Thyroid gland (tissue), 4 donors: ENCODE measurements around the gene KCTD10. TPM values are rescaled to one million over a fixed set of nuclear protein-coding genes. Genes with fewer than 3 reads are reported as not detected.

Source experiments
- DNase-seq, 2 donors: peaks; one replicate each; pipeline ENCODE4 v3.0.0-alpha.2; 2019
- H3K27ac ChIP-seq, 3 donors: fragments of 200-600 bp; sonication (generic); 1 replicate in 2 of 3; 2 replicates in 1 of 3; pipeline ENCODE4 v1.5.1; 2016 to 2019; ENCODE audit warnings: mild to moderate bottlenecking in 1 of 3, moderate library complexity in 1 of 3
- H3K27me3 ChIP-seq: fragments of 200-600 bp; sonication (generic); one replicate; pipeline ENCODE4 v1.5.1; 2019
- H3K36me3 ChIP-seq, 2 donors: fragments of 200-600 bp; sonication (generic); one replicate each; pipeline ENCODE4 v1.5.1; 2016 to 2019
- H3K4me1 ChIP-seq, 2 donors: fragments of 200-600 bp; sonication (generic); one replicate each; pipeline ENCODE4 v1.5.1; 2017 to 2019
- H3K4me3 ChIP-seq, 3 donors: fragments of 200-600 bp; sonication (generic); replicated peaks in 1 of 3; 1 replicate in 2 of 3; 2 replicates in 1 of 3; pipeline ENCODE4 v1.5.1; 2016; ENCODE audit warnings: mild to moderate bottlenecking in 1 of 3
- H3K9me3 ChIP-seq: fragments of 200-600 bp; sonication (generic); one replicate; pipeline ENCODE4 v1.5.1; 2017
- POLR2A ChIP-seq, 2 donors: fragments of 450-650 bp; IDR thresholded peaks; one replicate each; pipeline ENCODE4 v1.6.1; 2017; ENCODE audit warnings: antibody characterized with exemption in 2 of 2, mild to moderate bottlenecking in 2 of 2, moderate library complexity in 1 of 2
- WGBS, 2 donors: methylation state at CpG; one replicate each; pipeline ENCODE4 v1.1.5; 2017; 5-methylcytosine and 5-hydroxymethylcytosine counted together
- intact Hi-C: fragments of 100-400 bp; cut with DNase I; formaldehyde crosslinking; loops from one replicate; pipeline ENCODE4 v1.15.1; 2023
- total RNA-seq, 4 donors: library from RNA; depleted of rRNA; stranded (reverse); fragments of >200 nt; gene quantifications; one replicate each; pipeline ENCODE4 v1.2.3, GENCODE V29; 2016
- TF ChIP-seq, protein P1 (sequence below), 6 experiments: fragments of 200-600 bp in 3 of 6; fragments of 450-650 bp in 3 of 6; sonication (generic) in 3 of 6; IDR thresholded peaks; one replicate each; pipeline ENCODE4 v1.5.1; 2016 to 2019; ENCODE audit warnings: antibody characterized with exemption in 6 of 6, mild to moderate bottlenecking in 2 of 6, inconsistent platforms in 1 of 6, moderate library complexity in 1 of 6

The KCTD10 gene
- total RNA-seq, 4 donors from 2014 or later: 70.3 to 149 (median 85.4) TPM

DNA sequence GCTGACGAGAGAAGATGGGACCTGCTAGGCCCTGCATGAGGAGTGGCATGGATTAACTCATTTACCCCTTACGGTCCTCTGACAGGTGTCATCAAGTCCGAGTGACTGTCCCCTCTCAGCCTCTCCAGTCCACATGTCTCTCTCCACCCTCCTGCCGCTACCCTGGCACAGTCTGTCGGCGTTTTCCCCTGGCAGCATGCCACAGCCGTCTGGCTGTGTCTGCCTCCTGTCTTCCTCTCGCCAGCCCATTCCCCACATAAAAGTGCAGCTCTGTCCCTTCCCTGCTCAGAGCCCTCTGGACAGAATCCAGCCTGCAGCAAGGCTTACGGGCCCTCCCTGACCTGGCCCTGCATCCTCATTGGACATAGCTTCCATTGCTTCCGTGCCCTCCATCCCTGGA, 46.0 kb upstream of the KCTD10 start:
- no peak for DNase-seq
- no peaks in the 10 kb centered on the region for H3K27me3 ChIP-seq
- 81 to 88% methylated on average over 10 of the region's 10 CpGs for WGBS, 2 donors
- peaks cover 0 to 10% of the 10 kb centered on the region in 2 donors for H3K4me1 ChIP-seq
- no peak overlapping the region for H3K27ac ChIP-seq
- intact Hi-C loops: no loop called here
- no peak for TF ChIP-seq POLR2A (IDR thresholded peaks at IDR 0.05)
- TF ChIP-seq, protein P1, sequence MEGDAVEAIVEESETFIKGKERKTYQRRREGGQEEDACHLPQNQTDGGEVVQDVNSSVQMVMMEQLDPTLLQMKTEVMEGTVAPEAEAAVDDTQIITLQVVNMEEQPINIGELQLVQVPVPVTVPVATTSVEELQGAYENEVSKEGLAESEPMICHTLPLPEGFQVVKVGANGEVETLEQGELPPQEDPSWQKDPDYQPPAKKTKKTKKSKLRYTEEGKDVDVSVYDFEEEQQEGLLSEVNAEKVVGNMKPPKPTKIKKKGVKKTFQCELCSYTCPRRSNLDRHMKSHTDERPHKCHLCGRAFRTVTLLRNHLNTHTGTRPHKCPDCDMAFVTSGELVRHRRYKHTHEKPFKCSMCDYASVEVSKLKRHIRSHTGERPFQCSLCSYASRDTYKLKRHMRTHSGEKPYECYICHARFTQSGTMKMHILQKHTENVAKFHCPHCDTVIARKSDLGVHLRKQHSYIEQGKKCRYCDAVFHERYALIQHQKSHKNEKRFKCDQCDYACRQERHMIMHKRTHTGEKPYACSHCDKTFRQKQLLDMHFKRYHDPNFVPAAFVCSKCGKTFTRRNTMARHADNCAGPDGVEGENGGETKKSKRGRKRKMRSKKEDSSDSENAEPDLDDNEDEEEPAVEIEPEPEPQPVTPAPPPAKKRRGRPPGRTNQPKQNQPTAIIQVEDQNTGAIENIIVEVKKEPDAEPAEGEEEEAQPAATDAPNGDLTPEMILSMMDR (IDR thresholded peaks at IDR 0.05): no peak
- H3K4me3 ChIP-seq: no peak overlapping the region
- H3K9me3 ChIP-seq: no peaks in the 10 kb centered on the region
- H3K36me3 ChIP-seq: peaks cover 53 to 66% of the 10 kb centered on the region in 2 donors

DNA sequence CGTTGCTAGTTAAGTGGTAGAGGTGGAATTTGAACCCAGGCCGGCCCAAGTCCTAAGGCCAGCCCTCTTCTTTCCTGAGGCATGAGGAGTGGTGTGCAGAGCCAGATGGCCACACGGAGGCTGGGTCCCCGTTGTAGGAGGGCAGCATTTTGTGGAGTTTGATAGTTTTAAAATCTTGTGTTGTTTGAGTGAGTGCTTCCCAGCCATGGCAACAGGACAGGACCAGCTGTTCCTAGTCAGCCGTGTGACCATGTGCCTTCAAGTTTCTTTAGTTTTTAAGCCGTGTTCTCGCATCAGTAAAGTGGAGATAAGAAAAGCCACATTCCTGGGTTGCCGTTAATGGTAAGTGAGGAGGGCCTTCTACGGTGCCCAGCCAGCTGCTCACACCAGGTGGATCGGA, 44.7 kb upstream of the KCTD10 start:
- peaks cover 61 to 66% of the 10 kb centered on the region in 2 donors for H3K36me3 ChIP-seq
- no peak overlapping the region for H3K27ac ChIP-seq
- DNase-seq: no peak
- H3K9me3 ChIP-seq: no peaks in the 10 kb centered on the region
- TF ChIP-seq, protein P1 (IDR thresholded peaks at IDR 0.05): no peak
- no peak for TF ChIP-seq POLR2A (IDR thresholded peaks at IDR 0.05)
- H3K4me1 ChIP-seq: peaks cover 0 to 11% of the 10 kb centered on the region in 2 donors
- H3K27me3 ChIP-seq: no peaks in the 10 kb centered on the region
- no peak overlapping the region for H3K4me3 ChIP-seq
- intact Hi-C loops: no loop called here
- WGBS, 2 donors: 87% methylated on average over 9 to 10 of the region's 10 CpGs

- H3K27me3 ChIP-seq: no peaks in the 10 kb centered on the region
- 71 to 79% methylated on average over 6 of the region's 6 CpGs for WGBS, 2 donors
- intact Hi-C loops: loop anchor here (2.0 kb wide), 1 partner anchor 255 kb away; no protein-coding TSS in a partner anchor
- no peaks in the 10 kb centered on the region for H3K9me3 ChIP-seq
- peaks cover 0 to 11% of the 10 kb centered on the region in 2 donors for H3K4me1 ChIP-seq
- H3K36me3 ChIP-seq: peaks cover 58 to 66% of the 10 kb centered on the region in 2 donors
- H3K27ac ChIP-seq: peak overlapping the region in 2 of 3 donors; percentile 40 to 52
- no peak overlapping the region for H3K4me3 ChIP-seq
- TF ChIP-seq, protein P1 (IDR thresholded peaks at IDR 0.05): no peak
- no peak for TF ChIP-seq POLR2A (IDR thresholded peaks at IDR 0.05)
- no peak for DNase-seq
These were observed 42.7 kb upstream of the KCTD10 start for GRCh38 chr12:109519787-109520186.

GRCh38 chr12:109518820-109519665, 41.9 kb upstream of the KCTD10 start:
- H3K36me3 ChIP-seq: peaks cover 55 to 64% of the 10 kb centered on the region in 2 donors
- TF ChIP-seq, protein P1 (IDR thresholded peaks at IDR 0.05): peak; percentile 66 to 81 (median 74)
- TF ChIP-seq POLR2A (IDR thresholded peaks at IDR 0.05): no peak
- peak; percentile 67 to 71 for DNase-seq
- intact Hi-C loops: loop anchor here (2.0 kb wide), 1 partner anchor 256 kb away; no protein-coding TSS in a partner anchor
- no peaks in the 10 kb centered on the region for H3K9me3 ChIP-seq
- peak overlapping the region in 2 of 3 donors; percentile 40 to 52 for H3K27ac ChIP-seq
- 57 to 65% methylated on average over 11 of the region's 11 CpGs for WGBS, 2 donors
- H3K4me3 ChIP-seq: no peak overlapping the region
- H3K27me3 ChIP-seq: no peaks in the 10 kb centered on the region
- peaks cover 0 to 11% of the 10 kb centered on the region in 2 donors for H3K4me1 ChIP-seq

DNA sequence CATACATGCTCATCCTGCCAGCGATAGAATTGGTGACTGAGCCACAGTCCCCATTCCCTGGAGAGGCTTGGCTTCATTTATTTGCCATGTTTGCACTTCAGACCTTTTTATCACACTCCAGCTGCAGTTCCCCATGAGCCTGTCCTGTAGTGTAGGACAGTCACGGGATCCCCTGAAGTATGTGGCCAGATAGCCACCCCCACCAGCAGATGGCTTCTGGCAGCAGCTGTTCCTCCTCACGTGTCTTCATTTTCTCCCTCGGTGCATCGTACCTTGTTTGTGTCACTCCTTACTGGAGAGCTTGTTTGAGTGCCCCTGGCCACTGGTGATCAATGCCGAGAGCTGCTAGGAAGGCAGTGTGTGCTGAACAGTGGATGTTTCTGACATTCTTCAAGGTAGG, 40.5 kb upstream of the KCTD10 start:
- intact Hi-C loops: loop anchor here (2.0 kb wide), 1 partner anchor 257 kb away; no protein-coding TSS in a partner anchor
- H3K4me1 ChIP-seq: peaks cover 0 to 11% of the 10 kb centered on the region in 2 donors
- WGBS, 2 donors: 84 to 88% methylated on average over 6 of the region's 6 CpGs
- no peak overlapping the region for H3K27ac ChIP-seq
- DNase-seq: no peak
- TF ChIP-seq, protein P1 (IDR thresholded peaks at IDR 0.05): no peak
- TF ChIP-seq POLR2A (IDR thresholded peaks at IDR 0.05): no peak
- peaks cover 58 to 65% of the 10 kb centered on the region in 2 donors for H3K36me3 ChIP-seq
- no peaks in the 10 kb centered on the region for H3K9me3 ChIP-seq
- H3K27me3 ChIP-seq: no peaks in the 10 kb centered on the region
- no peak overlapping the region for H3K4me3 ChIP-seq
